Head of caudate nucleus (tissue), 42 donors: ENCODE measurements around the gene CFAP97D1.

Experiments
- DNase-seq, 42 donors: peaks; one replicate each; pipeline versions ENCODE4 v3.0.0 to v3.0.0-alpha.2; 2020 to 2021; ENCODE audit warnings: mixed read lengths in 7 of 42
- intact Hi-C: fragments of 100-400 bp; cut with DNase I; formaldehyde crosslinking; loops from one replicate; pipeline ENCODE4 v1.15.0; 2022

The CFAP97D1 gene

DNA sequence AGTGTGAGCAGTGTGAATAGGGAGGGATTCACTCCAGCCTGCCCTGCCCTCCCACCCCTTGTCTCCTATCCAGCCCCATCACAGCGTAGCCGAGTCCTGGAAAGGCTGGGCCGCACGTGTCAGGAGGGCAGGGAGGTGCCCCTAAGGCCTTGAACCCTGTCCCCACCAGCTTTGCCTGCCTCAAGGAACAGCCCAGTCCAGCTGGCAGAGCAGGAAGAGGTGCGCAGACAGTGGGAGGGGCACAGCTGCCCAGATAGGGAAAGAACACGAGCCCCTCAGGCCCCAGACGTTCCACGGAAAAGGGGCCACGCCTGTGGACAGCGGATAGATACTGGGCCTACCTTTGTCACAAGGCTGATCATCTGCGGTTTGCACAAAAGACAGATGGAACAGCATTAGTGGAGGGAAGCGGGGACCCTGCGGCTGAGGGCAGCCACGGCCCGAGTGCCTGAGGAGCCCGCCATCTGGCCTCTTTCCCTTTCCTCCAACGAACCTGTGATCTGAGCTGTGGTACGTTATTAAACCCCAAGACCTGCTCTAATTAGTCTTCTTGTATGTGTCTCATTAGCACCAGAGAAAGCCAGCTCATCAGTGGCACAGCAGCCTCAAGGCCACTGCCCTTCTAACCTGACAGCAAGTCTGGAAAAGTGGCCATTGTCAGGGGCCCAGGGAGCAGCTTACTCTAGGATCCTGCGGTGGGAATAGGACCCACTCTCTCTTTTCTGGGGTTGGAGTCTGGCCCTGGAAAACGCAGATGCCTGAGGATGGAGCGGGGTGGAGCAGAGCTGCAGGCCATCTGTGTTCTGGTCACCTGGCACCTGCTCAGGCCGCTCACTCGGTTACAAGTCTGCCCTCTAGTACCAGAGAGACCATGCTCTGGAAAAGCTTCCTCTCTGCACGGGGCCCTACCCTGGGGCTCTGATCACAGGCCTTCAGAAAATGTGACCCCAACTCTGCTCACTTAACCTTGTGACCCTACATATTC is 36.4 kb downstream of the CFAP97D1 start:
- no peak for DNase-seq

DNA sequence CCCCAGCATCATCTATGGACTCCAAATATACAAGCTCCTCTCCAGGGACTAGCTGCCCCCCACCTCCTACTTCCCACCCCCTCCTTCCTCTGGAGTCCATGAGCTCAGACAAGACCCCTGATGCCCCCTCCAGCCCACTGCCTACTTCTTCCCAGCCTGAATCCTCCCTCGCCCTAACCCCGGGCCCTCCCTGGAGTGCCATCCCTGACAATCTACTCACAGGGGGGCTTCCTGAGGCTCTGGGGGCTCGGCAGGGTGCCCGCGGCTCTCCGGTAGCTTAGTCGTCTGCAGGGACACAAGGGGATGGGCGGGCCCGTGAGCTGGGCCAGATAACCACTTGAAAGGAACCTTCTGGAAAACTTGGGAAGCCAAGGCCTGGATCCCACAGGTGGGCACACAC is 37.6 kb downstream of the CFAP97D1 start:
- intact Hi-C loops, result no loop called here
- peak in 1 of 42 donors; percentile 18 for DNase-seq

More for the DNA sequence above, 36.4 kb downstream of the CFAP97D1 start:
- intact Hi-C loops, result no loop called here

DNA sequence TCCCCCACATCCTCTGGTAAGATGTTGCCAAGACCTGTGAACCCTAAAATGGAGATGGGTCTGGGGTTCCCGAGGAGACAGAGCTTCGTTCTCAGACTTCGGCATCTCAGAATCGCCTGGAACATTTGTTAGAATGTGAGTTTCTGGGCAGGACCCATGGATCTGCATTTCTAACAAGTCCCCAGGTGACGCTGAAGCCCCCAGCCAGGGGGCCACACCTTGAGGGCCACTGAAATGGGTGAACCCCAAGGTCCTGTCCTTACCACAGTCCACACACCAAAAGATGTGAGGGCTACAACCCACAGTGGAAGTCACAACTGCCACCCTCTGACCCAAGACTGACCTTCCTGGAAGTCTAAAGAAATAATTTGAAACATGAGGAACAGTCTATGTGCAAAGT is 38.7 kb downstream of the CFAP97D1 start:
- no peak for DNase-seq
- intact Hi-C loops, result no loop called here

DNA sequence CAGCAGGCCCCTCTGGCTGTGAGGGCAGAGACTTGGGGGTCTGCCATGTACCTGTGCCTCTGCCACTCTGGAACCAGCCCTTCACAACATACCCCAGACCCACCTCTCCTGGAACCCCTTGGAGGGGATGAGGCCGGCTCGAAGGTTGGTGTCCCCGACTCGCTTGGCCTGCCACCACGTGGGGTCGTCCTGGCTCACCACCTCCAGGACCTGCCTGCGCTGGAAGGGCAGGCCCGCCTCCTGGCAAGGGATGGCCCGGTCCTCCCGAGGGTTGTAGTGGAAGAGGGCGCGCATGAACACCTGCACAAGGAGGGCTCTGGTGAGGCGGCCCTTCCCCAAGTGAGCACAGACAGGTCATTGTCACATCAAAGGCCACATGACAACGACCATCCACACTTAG is 40.5 kb downstream of the CFAP97D1 start:
- peak in 1 of 42 donors; percentile 39 for DNase-seq
- intact Hi-C loops, result no loop called here

DNA sequence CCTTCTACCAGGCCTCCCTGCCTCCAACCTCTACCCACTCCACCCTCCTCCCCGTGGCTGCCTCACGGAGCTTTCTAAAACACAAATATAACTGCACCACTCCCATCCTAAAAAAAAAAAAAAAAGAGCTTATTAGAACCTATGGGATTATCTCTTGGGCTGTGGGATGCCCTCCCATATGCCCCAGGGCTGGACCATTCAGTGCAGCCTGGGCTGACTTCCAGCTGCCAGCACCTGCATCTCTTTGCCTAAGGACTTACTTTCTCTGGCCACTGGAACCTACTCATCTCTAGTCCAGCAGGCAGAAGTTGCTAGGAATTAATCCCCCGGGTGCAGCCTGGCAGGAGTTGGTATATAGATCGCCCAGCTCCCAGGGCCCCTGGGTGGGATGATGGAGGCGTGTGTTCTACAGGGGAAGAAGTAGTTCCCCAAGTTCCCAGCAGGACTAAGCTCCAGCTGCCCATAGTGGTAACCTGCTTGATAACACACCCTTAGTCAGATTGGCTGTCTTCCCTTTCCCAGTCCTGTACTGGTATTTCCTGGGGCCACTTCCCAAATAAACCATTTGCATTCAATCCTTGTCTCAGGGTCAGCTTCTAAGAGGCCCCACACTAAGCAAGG is 42.4 kb downstream of the CFAP97D1 start:
- intact Hi-C loops, result no loop called here
- peak in 1 of 42 donors; percentile 34 for DNase-seq

DNA sequence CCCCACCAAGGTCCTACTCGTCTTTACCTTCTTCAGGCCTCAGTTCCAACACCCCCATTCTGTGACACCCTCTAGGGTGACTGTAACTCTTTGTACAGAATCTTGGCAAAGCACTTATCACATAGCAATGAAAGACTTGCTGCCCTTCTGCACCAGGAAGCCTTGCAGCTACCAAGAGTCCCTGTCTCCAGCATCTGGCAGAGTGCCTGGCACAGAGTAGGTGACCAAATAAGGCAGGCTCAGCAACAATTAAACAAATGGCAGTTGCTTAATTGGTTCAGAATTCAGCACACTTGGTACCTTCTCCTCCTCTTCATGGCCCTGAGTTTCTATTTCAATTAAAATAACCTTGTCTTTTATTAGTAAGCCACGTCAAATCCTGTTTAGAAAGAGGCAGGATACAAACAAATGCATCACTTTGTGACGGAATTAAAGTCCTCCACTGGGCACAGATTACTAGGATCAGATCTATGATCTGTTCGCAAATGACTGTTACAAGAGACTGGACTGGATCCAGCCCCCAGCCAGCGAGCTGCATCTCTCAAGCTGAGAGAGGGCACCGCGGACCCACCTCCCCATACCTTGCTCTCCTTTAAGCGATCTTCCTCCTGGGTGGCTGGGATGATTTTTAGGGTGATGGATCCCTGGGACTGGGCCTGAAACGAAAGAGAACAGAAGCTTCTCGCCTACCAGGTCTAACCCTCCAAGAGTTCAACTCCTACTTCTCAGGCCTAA is 43.3 kb downstream of the CFAP97D1 start:
- DNase-seq, result no peak
- intact Hi-C loops, result no loop called here

DNA sequence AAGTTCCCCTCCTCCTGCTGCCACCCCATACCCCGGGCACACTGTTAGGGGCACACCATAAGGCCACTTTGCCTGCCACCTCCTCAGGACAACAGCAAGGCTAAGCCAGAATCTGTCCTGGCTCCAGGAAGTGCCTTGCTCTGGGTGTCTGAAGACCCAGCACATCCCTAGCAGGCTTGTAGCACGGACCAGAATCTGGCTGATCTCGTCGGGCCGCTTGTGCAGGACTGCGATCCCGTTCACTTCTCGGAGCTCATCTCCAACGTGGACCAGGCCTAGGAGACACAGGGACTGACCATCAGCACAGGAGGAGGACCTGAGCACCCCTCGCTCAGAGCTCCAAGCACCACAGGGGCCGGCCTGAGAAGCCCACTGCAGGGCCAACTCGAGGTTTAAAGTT is 45.3 kb downstream of the CFAP97D1 start:
- intact Hi-C loops, result no loop called here
- DNase-seq, result peak in 1 of 42 donors; percentile 23

DNA sequence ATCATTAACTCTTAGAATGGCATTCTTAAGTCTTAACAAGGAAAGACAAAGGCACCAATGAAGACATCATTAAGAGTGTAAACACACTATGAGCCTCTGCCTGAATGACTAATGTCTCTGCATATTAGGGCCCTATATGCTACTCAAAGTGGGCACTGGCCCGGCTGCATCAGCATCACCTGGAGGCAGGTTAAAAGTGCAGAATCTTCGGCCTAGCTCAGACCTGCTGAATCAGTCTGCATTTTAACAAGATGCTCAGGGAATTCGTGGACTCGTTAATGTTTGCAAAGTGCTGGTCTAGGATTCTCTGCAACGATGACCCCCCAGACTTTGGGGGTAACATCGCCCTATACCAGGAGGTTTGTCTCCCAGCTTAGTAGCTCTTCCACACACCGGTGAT is 46.0 kb downstream of the CFAP97D1 start:
- intact Hi-C loops, result no loop called here
- DNase-seq, result no peak

DNA sequence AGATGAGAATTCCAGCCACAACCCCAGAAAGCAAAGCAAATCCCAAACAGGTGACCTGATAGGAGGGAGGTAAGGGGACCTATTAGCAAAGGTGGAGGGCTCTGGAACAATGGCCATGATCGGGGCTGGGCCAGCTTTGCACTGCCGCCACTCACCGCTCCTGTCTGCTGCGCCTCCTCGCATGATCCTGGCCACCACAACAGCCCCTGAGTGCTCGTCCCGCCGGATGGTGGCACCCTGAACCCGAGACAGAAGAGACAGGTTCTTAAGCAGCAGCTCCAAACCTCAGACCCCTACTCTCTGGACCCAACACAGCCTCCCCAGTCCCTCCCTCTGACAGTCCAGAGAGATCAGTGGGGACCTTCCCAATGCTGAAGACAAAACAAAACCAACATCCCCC is 47.4 kb downstream of the CFAP97D1 start:
- peak in 1 of 42 donors; percentile 18 for DNase-seq
- intact Hi-C loops, result no loop called here

DNA sequence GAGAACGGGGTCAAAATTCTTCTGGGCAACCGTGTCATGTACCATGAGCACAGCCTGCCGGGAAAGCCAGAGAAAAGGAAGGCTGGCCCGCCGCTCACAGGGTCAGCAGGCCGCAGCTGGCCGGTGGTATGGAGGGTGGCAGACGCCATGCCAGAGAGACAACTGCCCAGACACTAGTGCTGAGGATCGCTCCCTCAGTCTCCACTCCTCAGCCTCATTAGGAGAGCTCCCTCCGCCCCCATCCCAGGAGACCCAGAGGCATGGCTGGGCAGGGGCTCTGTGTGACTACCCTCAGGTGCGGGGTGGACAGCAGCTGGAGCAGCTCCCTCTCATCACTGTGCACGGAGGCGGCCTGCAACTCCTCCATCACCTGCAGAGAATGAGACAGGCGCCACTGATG is 49.5 kb downstream of the CFAP97D1 start:
- DNase-seq, result no peak
- intact Hi-C loops, result no loop called here

DNA sequence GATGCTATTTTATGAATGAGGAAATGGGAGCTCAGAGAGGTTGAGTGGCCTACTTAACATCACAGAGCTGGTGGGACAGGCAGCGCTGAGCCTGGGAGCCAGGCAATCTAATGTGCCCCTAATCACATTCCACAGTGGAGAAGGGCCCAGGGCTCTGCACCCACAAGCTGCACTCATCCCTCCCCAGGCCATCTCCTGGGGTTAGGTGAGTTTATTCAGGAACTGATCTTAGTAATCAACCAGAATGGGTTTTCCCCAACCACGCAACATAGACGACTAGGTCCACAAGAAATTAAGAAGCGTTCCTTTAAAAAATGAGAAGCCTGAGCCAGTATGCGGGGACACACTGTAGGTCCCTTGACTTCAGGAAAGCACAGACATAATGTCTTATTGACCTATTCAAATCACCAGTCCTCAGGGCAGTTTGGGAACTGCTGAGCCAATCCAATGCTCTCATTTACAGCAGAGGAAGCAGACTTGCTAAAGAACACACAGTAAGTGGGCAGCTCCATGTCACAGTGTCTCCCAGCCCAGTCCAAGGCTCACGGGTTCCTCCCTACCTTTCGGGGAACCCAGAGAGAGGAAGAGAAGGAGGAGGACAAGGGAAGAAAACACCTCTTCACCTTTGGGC is 50.4 kb downstream of the CFAP97D1 start:
- no peak for DNase-seq
- intact Hi-C loops, result no loop called here

DNA sequence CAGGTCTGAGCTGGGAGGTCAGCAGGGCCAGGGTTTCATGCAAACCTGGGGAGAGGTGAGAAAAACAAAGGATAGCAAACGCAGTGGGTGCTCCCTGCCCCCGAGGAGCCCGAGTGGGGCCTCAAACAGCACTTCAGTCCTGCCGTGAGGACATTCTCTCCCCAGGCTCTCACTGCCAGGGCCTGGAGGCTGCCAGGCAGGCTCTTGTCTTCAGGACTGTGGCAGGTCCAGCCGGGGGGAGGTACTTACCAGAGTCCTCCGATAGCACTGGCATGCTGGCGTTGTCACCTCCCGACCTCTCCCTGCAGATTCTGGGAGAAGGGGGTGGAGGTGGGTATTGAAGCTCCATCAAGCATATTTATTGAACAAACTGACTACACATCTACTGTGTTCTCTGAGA is 51.4 kb downstream of the CFAP97D1 start:
- intact Hi-C loops, result no loop called here
- no peak for DNase-seq

DNA sequence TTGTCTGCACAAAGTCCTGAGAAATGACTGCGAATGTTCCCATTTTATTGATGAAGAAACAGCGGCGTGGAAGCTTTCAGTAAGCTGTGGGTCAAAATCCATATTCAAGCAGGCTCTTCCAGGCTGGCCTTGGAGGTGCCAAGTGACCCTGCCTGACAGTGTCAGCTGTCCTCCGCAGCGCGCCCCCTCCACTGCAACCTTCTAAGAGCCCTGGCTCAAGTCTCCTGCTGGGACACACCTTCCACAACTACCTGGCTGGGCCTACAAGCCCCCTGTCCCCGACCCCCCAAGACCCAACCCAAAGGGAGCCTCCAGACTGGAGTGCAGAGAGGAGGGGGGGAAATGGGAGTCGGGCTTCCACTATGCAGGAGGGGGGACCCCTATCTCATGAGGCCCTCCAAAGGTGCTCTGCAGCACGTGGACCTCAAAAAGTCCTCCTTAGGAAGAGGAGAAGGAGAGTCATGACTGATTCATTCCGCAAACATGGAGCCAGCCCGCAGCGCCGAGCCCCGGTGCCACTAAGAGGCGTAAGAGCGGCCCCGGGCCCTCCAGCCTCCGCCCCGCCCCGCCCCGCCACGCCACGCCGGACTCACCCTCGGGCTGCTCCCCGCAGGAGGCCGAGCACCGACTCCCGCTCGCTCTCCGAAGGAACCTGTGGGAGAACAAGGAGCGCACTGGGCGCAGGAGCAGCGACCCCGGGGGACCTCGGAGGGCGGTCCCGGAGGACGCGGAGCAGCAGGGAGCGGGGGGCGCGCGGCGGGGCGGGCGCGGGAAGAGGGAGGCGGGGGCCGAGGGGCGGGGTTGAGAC is 52.1 kb downstream of the CFAP97D1 start:
- DNase-seq, result peak in 36 of 42 donors; percentile 7 to 70 (median 28)
- intact Hi-C loops, result no loop called here

DNA sequence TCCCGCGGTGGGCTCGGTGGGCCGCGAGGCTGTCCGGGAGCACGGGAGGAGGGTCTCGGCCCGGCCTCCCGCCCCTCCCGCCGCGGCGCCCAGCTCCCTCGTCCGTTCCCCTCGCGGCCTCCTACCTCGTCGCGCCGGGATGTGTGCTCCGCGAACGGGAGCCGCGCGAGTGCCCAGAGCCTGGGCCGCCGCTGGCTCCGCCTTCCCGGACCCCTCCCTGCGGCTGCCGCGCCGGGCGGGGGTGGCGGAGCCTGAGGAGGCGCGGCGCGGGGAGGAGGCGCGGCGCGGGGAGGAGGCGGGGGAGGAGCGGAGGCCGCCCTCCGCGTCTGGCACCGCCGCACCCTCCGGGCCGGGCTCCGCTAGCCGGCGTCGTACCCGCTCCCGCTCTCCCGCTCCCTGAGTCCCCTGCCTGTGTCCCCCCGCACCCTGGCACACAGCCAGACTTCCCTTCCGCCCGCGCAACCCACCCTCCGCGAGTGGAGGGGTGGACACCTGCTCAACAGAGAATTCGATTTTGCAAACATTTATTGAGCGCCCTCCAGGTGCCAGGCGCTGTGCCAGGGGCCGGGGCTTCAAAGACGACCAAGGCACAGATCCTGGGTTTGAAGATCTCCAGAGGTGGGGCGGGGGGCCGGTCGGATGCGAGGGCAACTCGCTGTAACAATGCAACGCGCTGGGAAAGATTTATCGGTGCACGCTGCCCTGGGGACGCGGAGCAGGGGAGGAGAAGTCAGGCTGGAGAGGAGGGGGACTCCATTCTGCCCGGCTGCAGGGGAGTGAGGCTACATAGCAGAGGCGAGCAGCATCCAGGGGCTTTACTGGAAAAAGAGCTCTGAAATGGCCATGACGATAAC is 53.0 kb downstream of the CFAP97D1 start, which contains the start of gene MPP3:
Gene MPP3 (minus strand): TSS at position 171 of the 854 bp plus-strand sequence. CDS start 1,240 bp downstream, outside the sequence.
- intact Hi-C loops, result no loop called here
- DNase-seq, result peak in 39 of 42 donors; percentile 16 to 82 (median 60)

DNA sequence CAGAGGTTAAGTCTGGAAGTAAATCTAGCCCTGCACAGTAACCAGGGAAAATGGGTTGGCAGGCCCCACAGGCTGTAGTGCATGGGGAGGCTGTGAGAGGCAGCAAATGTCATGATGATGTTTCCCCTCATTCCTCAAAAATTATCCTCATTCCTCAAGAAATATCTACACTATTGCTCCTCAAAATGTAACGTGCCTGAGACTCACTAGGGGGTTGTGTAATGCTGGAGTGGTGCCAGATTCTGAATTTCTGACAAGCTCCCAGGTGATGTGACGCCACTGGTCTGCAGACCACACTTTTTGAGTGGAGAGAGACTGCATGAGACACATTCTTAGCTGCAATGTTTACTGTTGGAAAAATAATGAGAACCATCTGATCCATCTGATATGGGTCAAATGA is 53.9 kb downstream of the CFAP97D1 start:
- no peak for DNase-seq
- intact Hi-C loops, result no loop called here
